Mucosa of descending colon (tissue), 3 donors: ENCODE measurements around the gene DDI2. TPM values are rescaled to one million over a fixed set of nuclear protein-coding genes. Genes with fewer than 3 reads are reported as not detected.
"Not testable (repeated sequence)": the region's sequence is repeated elsewhere in the genome, so short reads cannot be mapped to it uniquely, and the experiment has no call there.

Source experiments
- ATAC-seq: fragments of 200-7000 bp; cut with Tn5 transposase; one replicate; pipeline ENCODE4 v1.9.1; 2020; ENCODE audit warnings: mild to moderate bottlenecking, moderate library complexity
- DNase-seq, 3 donors: peaks; one replicate each; pipeline ENCODE4 v3.0.0-alpha.2; 2020
- H3K36me3 ChIP-seq: fragments of 200-600 bp; one replicate; pipeline ENCODE4 v1.8.0; 2021; ENCODE audit warnings: low read depth, mild to moderate bottlenecking
- H3K4me1 ChIP-seq: fragments of 200-600 bp; one replicate; pipeline ENCODE4 v1.8.0; 2021; ENCODE audit warnings: low read depth, mild to moderate bottlenecking
- H3K4me3 ChIP-seq: fragments of 200-600 bp; one replicate; pipeline ENCODE4 v1.8.0; 2021; ENCODE audit warnings: mild to moderate bottlenecking
- H3K9me3 ChIP-seq: fragments of 200-600 bp; one replicate; pipeline ENCODE4 v1.8.0; 2021; ENCODE audit warnings: mild to moderate bottlenecking
- CTCF ChIP-seq: fragments of 200-600 bp; IDR thresholded peaks from one replicate; pipeline ENCODE4 v1.8.0; 2022; ENCODE audit warnings: antibody characterized with exemption, mild to moderate bottlenecking
- intact Hi-C, 2 donors: fragments of 100-400 bp; cut with DNase I in 1 of 2; cut with micrococcal nuclease in 1 of 2; formaldehyde crosslinking; loops; one replicate each; pipeline versions ENCODE4 v1.11.0 to v1.11.1; 2022; cut with DNase I, micrococcal nuclease
- total RNA-seq, 3 donors: library from RNA; stranded (reverse); fragmentation: NEBNext Ultra II Directional in 2 of 3; extraction: Animal tissue kit (Norgen Biotek cat#: 25700) in 2 of 3; gene quantifications; one replicate each; pipeline versions ENCODE4 v1.2.1 to v1.2.4, GENCODE V29; 2021 to 2023
- donor health status: DM: no; HTN: no; CAD: no; lungs with moderate emphysema.
- donor health status: DM: no; HTN: no; CAD: no.
- donor health status: DM: no; HTN: yes; CAD: no.

The DDI2 gene
- total RNA-seq, 3 donors from 2014 or later, result 33.5 to 36.2 (median 34.6) TPM

GRCh38 chr1:15603050-15603965 is 13.9 kb upstream of the DDI2 start:
- intact Hi-C loops, result no loop called here
- peak; percentile 97 to 99 (median 97) for DNase-seq
- ATAC-seq, result peak; percentile 97

GRCh38 chr1:15603966-15604282 is 13.3 kb upstream of the DDI2 start:
- intact Hi-C loops, ATAC-seq, H3K9me3 ChIP-seq, DNase-seq, H3K36me3 ChIP-seq, H3K4me3 ChIP-seq: not testable (repeated sequence)
- H3K4me1 ChIP-seq, result peaks cover 11% of the 10 kb centered on the region

More at GRCh38 chr1:15603050-15603965, 13.9 kb upstream of the DDI2 start:
- peak overlapping the region; percentile 52 for H3K4me3 ChIP-seq
- no peak for TF ChIP-seq CTCF
- H3K4me1 ChIP-seq, result peaks cover 11% of the 10 kb centered on the region
- no peaks in the 10 kb centered on the region for H3K9me3 ChIP-seq
- H3K36me3 ChIP-seq, result no peaks in the 10 kb centered on the region

GRCh38 chr1:15604400-15604799 is 12.9 kb upstream of the DDI2 start:
- intact Hi-C loops, ATAC-seq, H3K4me3 ChIP-seq, H3K9me3 ChIP-seq, H3K36me3 ChIP-seq: not testable (repeated sequence)
- peak in 1 of 3 donors; percentile 42 for DNase-seq
- H3K4me1 ChIP-seq, result peaks cover 11% of the 10 kb centered on the region

GRCh38 chr1:15605398-15606383 is 11.6 kb upstream of the DDI2 start:
- TF ChIP-seq CTCF, result no peak
- Histone ChIP-seq H3K36me3 (no peaks in the 10 kb centered on the region), H3K9me3 (no peaks in the 10 kb centered on the region), H3K4me3 (no peak overlapping the region), H3K4me1 (peaks cover 11% of the 10 kb centered on the region)
- ATAC-seq (no peak), DNase-seq (no peak)
- intact Hi-C loops, result no loop called here

- no peak for DNase-seq
- no peak overlapping the region for H3K4me3 ChIP-seq
- intact Hi-C loops, result no loop called here
Observed at GRCh38 chr1:15609631-15610030, 7.6 kb upstream of the DDI2 start.

More at GRCh38 chr1:15609631-15610030, 7.6 kb upstream of the DDI2 start:
- Histone ChIP-seq H3K9me3 (no peaks in the 10 kb centered on the region), H3K4me1 (no peaks in the 10 kb centered on the region), H3K36me3 (no peaks in the 10 kb centered on the region)
- TF ChIP-seq CTCF, result no peak
- no peak for ATAC-seq
